Measurements from ENCODE around the gene MACROD1. TPM values are rescaled to one million over a fixed set of nuclear protein-coding genes. Genes with fewer than 3 reads are reported as not detected.
"Not testable (repeated sequence)": the region's sequence is repeated elsewhere in the genome, so short reads cannot be mapped to it uniquely, and the experiment has no call there.

MACROD1 gene
- total and polyA plus RNA-seq, 2 of the 13 experiments (the other 11 are each of a cell fraction or from before 2014, with no cell fraction given), result 23.1 to 34.5 TPM

GRCh38 chr11:63974259-63975143 lies 191.4 kb downstream of the MACROD1 start, which contains the start of gene COX8A (continued):
- peak; percentile 54; the same call in 1 of the 2 replicates for TF ChIP-seq FOXA3 (CRISPR knock-in tag; IDR thresholded peaks at IDR 0.05)
- TF ChIP-seq ZSCAN9 (CRISPR knock-in tag; IDR thresholded peaks at IDR 0.05; ENCODE audit: borderline replicate concordance), result peak; percentile 84; the same call in 1 of the 2 replicates
- TF ChIP-seq ZGPAT (CRISPR knock-in tag; IDR thresholded peaks at IDR 0.05), result peak; percentile 84

- H3K4me3 ChIP-seq (replicated peaks in 1 of 3; ENCODE audit: insufficient read depth in 1 of 3, low read depth in 2 of 3, low read length in 3 of 3); H4K20me1 ChIP-seq (ENCODE audit: insufficient read depth, low read length); H2AFZ ChIP-seq (ENCODE audit: low read length); H3K27me3 ChIP-seq (ENCODE audit: control insufficient read depth in 1 of 2, insufficient read depth in 2 of 2, low read length in 2 of 2); in situ Hi-C loops (cut with HindIII; ENCODE audit: extremely low pct_ligation_motif_present, low pct_unique_long_range_greater_than_20kb); CTCF ChIA-PET (ENCODE audit: low intra/inter-chr PET ratio, low total read pairs); BruUV-seq (replicated peaks); H3K9ac ChIP-seq (ENCODE audit: insufficient read depth, low read depth, low read length); H3K9me3 ChIP-seq (ENCODE audit: low read length); ATAC-seq; DNase-seq (ENCODE audit: low spot score); FAIRE-seq; H3K36me3 ChIP-seq (replicated peaks in 1 of 2; ENCODE audit: control insufficient read depth in 1 of 2, insufficient read depth in 2 of 2, low read length in 2 of 2); H3K27ac ChIP-seq (ENCODE audit: extremely low read length, insufficient read depth, low read length): not testable (repeated sequence)
- WGBS (ENCODE audit: low lambda C conversion rate), result 94% methylated on average over 18 of the region's 18 CpGs
- intact Hi-C loops (cut with micrococcal nuclease; ENCODE audit: unreplicated experiment), result loop anchor here (1.0 to 2.0 kb wide), 2 partner anchors 33 to 57 kb away; partner anchors contain the start of gene RCOR2
- peak; percentile 2; the same call in 1 of the 2 replicates for TF ChIP-seq ARID2 (CRISPR knock-in tag; IDR thresholded peaks at IDR 0.05; ENCODE audit: borderline replicate concordance)
- peaks cover 49% of the 10 kb centered on the region for H3K4me1 ChIP-seq (ENCODE audit: insufficient read depth, low read length)
- H3K4me2 ChIP-seq (ENCODE audit: low read depth, low read length), result 0 out of 2 replicates have a peak overlapping the region, but pooled peaks have one; percentile 6
- peaks cover 17% of the 10 kb centered on the region for H3K79me2 ChIP-seq (ENCODE audit: insufficient read depth, low read length)
- POLR2A ChIA-PET, result interaction anchor here (0.9 to 1.3 kb wide), 6 partner anchors 8 to 54 kb away, joined by 3 to 12 read pairs (median 4); partner anchors contain the start of genes NAA40 and OTUB1
Observed at GRCh38 chr11:63973912-63974258, 192.0 kb downstream of the MACROD1 start.

Measured in HepG2 (cell line).